Measurements from ENCODE around the gene SPAG16.

SPAG16 gene

GRCh38 chr2:214011676-214012075, 727.4 kb downstream of the SPAG16 start:
- H3K27me3 ChIP-seq (ENCODE audit: insufficient read depth, low read depth) = no peaks in the 10 kb centered on the region
- TF ChIP-seq CTCF (conservative IDR thresholded peaks at IDR 0.05; ENCODE audit: low read depth, low read length) = no peak
- no peaks in the 10 kb centered on the region for H3K4me1 ChIP-seq (ENCODE audit: low read depth, poor library complexity, severe bottlenecking)
- no peak overlapping the region for H3K27ac ChIP-seq
- H3K79me2 ChIP-seq (ENCODE audit: insufficient read depth, low read depth) = no peaks in the 10 kb centered on the region
- no peak overlapping the region for H3K9ac ChIP-seq
- no peaks in the 10 kb centered on the region for H3K36me3 ChIP-seq (ENCODE audit: insufficient read depth)
- H4K20me1 ChIP-seq (ENCODE audit: insufficient read depth) = no peaks in the 10 kb centered on the region
- no peak overlapping the region for H3K4me3 ChIP-seq (IDR thresholded peaks at IDR 0.05; ENCODE audit: insufficient read depth, low read depth, low read length)
- no peak overlapping the region for H3K4me2 ChIP-seq
- H2AFZ ChIP-seq (ENCODE audit: low read depth) = no peak overlapping the region

- Histone ChIP-seq H3K36me3 (ENCODE audit: insufficient read depth) (no peaks in the 10 kb centered on the region), H3K27me3 (ENCODE audit: insufficient read depth, low read depth) (no peaks in the 10 kb centered on the region), H4K20me1 (ENCODE audit: insufficient read depth) (no peaks in the 10 kb centered on the region), H3K4me1 (ENCODE audit: low read depth, poor library complexity, severe bottlenecking) (no peaks in the 10 kb centered on the region), H3K79me2 (ENCODE audit: insufficient read depth, low read depth) (no peaks in the 10 kb centered on the region), H3K4me2 (no peak overlapping the region), H3K27ac (no peak overlapping the region), H3K4me3 (IDR thresholded peaks at IDR 0.05; ENCODE audit: insufficient read depth, low read depth, low read length) (no peak overlapping the region), H3K9ac (no peak overlapping the region), H2AFZ (ENCODE audit: low read depth) (no peak overlapping the region)
- TF ChIP-seq CTCF (conservative IDR thresholded peaks at IDR 0.05; ENCODE audit: low read depth, low read length) = no peak
These were observed 730.4 kb downstream of the SPAG16 start for GRCh38 chr2:214014551-214015220.

- Histone ChIP-seq H4K20me1 (ENCODE audit: insufficient read depth) (no peaks in the 10 kb centered on the region), H3K79me2 (ENCODE audit: insufficient read depth, low read depth) (no peaks in the 10 kb centered on the region), H3K4me1 (ENCODE audit: low read depth, poor library complexity, severe bottlenecking) (no peaks in the 10 kb centered on the region), H3K4me2 (no peak overlapping the region), H3K9ac (no peak overlapping the region), H3K4me3 (IDR thresholded peaks at IDR 0.05; ENCODE audit: insufficient read depth, low read depth, low read length) (no peak overlapping the region), H3K27me3 (ENCODE audit: insufficient read depth, low read depth) (no peaks in the 10 kb centered on the region), H2AFZ (ENCODE audit: low read depth) (no peak overlapping the region), H3K36me3 (ENCODE audit: insufficient read depth) (no peaks in the 10 kb centered on the region), H3K27ac (no peak overlapping the region)
- TF ChIP-seq CTCF (conservative IDR thresholded peaks at IDR 0.05; ENCODE audit: low read depth, low read length) = no peak
These were observed 735.1 kb downstream of the SPAG16 start for GRCh38 chr2:214019229-214019972.

GRCh38 chr2:214019973-214020345, 735.7 kb downstream of the SPAG16 start:
- Histone ChIP-seq H3K79me2 (ENCODE audit: insufficient read depth, low read depth) (no peaks in the 10 kb centered on the region), H3K4me2 (no peak overlapping the region), H3K4me1 (ENCODE audit: low read depth, poor library complexity, severe bottlenecking) (no peaks in the 10 kb centered on the region), H3K36me3 (ENCODE audit: insufficient read depth) (no peaks in the 10 kb centered on the region), H3K27me3 (ENCODE audit: insufficient read depth, low read depth) (no peaks in the 10 kb centered on the region), H3K27ac (no peak overlapping the region), H3K4me3 (IDR thresholded peaks at IDR 0.05; ENCODE audit: insufficient read depth, low read depth, low read length) (no peak overlapping the region), H2AFZ (ENCODE audit: low read depth) (no peak overlapping the region), H3K9ac (no peak overlapping the region), H4K20me1 (ENCODE audit: insufficient read depth) (no peaks in the 10 kb centered on the region)
- no peak for TF ChIP-seq CTCF (conservative IDR thresholded peaks at IDR 0.05; ENCODE audit: low read depth, low read length)

Data from KMS-11 (cell line).